HG02970 (cell line): ENCODE data around the gene DNAJC15.
"Not testable (repeated sequence)": the region's sequence is repeated elsewhere in the genome, so short reads cannot be mapped to it uniquely, and the experiment has no call there.

Source experiments
- ATAC-seq: cut with Tn5 transposase; IDR thresholded peaks from one replicate; pipeline ENCODE4 v1.9.1; 2021; ENCODE audit warnings: mild to moderate bottlenecking, moderate library complexity, moderate number of reproducible peaks; ENCODE audit not compliant: unreplicated experiment, low FRiP score

DNAJC15 gene

DNA sequence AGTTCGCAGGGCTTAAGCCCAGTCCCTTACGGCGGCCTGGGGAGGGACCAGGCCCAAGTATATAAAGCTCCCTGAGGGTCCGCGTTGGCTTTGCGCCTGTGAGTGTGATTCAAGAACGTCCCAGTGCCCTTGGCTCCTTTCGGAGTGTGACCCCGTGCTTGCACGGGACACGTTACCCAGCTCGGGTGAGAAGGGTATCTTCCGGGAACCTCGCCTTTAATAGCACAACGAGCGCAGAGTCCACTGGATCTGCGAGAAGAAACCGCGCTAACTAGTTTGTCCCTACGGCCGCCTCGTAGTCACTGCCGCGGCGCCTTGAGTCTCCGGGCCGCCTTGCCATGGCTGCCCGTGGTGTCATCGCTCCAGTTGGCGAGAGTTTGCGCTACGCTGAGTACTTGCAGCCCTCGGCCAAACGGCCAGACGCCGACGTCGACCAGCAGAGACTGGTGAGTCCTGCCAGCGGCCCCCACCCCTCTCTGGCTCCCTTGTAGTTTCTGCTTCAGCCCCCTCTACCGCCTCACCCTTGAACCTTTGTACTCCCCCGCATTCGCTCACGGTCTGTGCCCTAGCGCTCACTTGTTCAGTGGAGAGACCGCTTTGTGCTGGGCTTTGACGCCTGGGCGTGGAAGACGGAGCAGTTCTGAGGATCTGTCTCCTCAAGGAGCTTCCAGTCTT, at the start of gene DNAJC15:
Gene DNAJC15, plus strand, starts transcription at position 298 of the 675 bp plus-strand sequence. Its CDS starts 41 bp downstream, at position 339.
- ATAC-seq, result peak; percentile 76

- ATAC-seq, result no peak
Observed at GRCh38 chr13:42976066-42976465, 47.3 kb upstream of the DNAJC15 start.

GRCh38 chr13:42977219-42977659, 46.1 kb upstream of the DNAJC15 start:
- no peak for ATAC-seq

- ATAC-seq, result no peak
Observed at GRCh38 chr13:42981317-42981716, 42.1 kb upstream of the DNAJC15 start.

GRCh38 chr13:42981853-42982252, 41.5 kb upstream of the DNAJC15 start:
- ATAC-seq, result no peak

GRCh38 chr13:42984026-42984425, 39.4 kb upstream of the DNAJC15 start:
- no peak for ATAC-seq

GRCh38 chr13:42984691-42985090, 38.7 kb upstream of the DNAJC15 start:
- ATAC-seq, result no peak

- ATAC-seq, result no peak
Observed at GRCh38 chr13:42985312-42986175, 37.8 kb upstream of the DNAJC15 start.

DNA sequence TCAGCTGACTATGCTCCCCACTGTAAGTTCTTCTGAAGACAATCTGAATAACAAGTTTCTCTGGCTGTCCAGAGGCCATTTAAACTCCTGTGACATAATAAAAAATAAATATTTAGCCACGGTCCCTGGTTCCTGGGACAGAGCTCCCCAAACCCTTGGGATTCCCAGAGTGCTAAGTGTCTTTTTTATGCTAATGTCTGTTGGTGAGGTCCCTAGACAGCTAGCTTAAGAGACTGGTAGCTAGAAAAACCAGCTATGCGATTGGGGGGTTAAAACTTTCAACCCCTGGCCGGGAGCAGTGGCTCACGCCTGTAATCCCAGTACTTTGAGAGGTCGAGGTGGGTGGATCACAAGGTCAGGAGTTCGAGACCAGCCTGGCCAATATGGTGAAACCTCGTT, 37.2 kb upstream of the DNAJC15 start:
- no peak for ATAC-seq

- no peak for ATAC-seq
Observed at GRCh38 chr13:42990291-42991232, 32.8 kb upstream of the DNAJC15 start.

DNA sequence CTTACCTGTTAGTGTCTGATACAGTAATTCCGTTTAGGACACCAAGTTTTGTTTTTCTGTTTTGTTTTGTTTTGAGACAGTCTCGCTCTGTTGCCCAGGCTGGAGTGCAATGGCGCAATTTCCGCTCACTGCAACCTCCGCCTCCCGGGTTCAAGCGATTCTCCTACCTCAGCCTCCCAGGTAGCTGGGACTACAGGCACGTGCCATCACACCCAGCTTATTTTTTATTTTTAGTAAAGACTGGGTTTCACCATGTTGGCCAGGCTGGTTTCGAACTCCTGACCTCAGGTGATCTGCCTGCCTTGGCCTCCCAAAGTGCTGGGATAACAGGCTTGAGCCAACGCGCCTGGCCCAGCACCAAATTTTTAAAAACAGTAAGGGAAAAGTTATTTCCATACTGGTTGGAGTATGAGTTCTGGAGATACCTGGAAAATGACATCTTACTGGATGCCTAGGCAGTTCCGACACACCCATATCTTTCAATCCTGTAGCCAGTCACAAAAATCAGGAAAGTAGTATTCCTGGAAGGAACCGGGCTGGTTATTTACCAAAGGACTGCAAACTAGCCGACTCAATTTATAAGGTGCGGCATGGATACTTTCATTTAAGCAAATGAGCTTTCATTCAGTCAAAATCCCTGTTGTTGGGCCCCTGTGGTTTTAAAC, 32.0 kb upstream of the DNAJC15 start:
- ATAC-seq, result not testable (repeated sequence)

- ATAC-seq, result peak; percentile 71
Observed at GRCh38 chr13:42991898-42992763, 31.3 kb upstream of the DNAJC15 start, which contains the start of gene EPSTI1. EPSTI1 (minus strand) TSS chr13:42992241; CDS start chr13:42992165, 76 bp downstream.

DNA sequence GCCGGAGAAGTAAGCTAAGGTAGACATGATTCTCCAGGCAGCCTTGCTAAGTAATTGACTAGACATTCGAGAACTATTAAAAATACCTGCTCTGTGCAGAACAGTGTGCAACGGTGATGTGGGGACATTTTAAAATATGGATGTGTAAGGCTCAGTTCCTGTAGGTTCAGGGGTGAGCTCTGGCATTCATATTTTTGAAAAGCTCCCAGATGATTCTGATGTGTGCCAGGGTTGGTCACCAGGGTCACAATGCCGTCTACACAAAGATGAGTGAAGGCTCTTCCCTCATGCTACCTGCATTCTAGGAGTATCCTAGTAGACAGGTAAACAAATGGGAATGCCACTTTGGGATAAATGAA, 30.6 kb upstream of the DNAJC15 start:
- ATAC-seq, result no peak

GRCh38 chr13:42994878-42995277, 28.5 kb upstream of the DNAJC15 start:
- ATAC-seq, result no peak

GRCh38 chr13:42996584-42996983, 26.8 kb upstream of the DNAJC15 start:
- ATAC-seq, result no peak

- ATAC-seq, result no peak
Observed at GRCh38 chr13:42997381-42997780, 26.0 kb upstream of the DNAJC15 start.

- no peak for ATAC-seq
Observed at GRCh38 chr13:42999491-42999890, 23.9 kb upstream of the DNAJC15 start.

DNA sequence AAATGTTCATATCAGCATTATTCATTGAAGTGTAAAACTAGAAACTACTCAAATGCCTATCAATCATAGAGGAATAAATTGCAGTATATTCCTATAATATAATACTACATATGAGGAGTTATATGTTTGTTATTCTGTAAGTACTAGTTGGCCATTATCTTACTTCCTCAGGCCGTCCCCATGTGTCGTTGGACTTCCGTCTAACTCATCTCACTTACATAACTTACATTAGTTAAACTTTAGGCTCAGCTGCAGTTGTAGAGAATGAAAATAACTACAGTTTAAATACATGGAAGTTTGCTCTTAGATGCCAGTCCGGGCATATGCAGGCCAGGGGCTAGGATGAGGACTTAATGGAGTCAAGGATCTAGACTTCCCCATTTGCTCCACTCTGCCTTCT, 22.7 kb upstream of the DNAJC15 start:
- no peak for ATAC-seq

GRCh38 chr13:43002021-43002420, 21.4 kb upstream of the DNAJC15 start:
- ATAC-seq, result no peak
